Stimulated activated CD8-positive, alpha-beta memory T cell treated with anti-CD3 and anti-CD28 coated beads, Interleukin-7, amount 100 ng/mL, for 1 hour (primary cell): ENCODE data around the gene TSPAN16.

Source experiments
- DNase-seq, 2 donors: peaks; one replicate each; pipeline ENCODE4 v3.0.0-alpha.2; 2020; ENCODE audit warnings: low read depth in 2 of 2

The TSPAN16 gene

DNA sequence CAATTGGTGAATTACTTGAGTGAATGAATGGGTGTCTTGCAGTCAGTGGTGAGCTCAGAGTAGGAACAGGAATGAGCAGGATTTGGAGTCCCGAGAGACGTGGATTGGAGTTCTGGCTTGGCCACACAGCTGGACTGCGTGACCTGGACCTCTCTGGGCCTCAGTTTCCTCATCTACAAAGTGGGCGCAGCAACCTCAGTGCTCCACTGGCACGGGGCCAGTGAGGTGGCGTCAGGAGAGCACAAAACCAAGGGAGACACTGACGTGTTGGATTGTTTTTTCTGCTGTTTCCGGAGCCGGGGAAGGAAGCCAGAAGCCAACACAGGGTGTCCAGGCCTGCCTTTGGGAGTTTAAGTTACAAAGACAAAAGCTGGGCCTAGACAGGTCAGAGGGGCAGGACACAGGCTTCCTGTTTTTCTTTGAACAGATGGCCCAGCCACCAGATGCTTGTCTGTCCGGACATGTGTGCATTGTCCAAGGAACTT, 27.1 kb upstream of the TSPAN16 start:
- DNase-seq = no peak

DNA sequence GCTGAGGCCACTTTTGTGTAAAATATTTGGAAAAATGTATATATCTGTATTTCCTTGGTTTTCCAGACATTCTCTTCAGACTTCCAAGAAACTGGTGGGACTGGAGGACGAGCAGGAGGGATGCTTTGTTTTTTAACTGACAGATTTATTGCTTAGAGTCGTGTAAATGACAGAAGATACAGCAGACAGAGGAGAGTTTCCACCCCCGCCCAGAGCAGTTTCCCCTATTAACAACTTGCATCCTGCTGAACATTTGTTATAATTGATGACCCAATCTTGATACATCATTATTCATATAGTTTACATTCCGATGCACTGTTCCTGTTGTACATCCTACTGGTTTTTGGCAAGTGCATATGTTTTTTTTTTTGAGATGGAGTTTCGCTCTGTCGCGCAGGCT, 26.6 kb upstream of the TSPAN16 start:
- no peak for DNase-seq

DNA sequence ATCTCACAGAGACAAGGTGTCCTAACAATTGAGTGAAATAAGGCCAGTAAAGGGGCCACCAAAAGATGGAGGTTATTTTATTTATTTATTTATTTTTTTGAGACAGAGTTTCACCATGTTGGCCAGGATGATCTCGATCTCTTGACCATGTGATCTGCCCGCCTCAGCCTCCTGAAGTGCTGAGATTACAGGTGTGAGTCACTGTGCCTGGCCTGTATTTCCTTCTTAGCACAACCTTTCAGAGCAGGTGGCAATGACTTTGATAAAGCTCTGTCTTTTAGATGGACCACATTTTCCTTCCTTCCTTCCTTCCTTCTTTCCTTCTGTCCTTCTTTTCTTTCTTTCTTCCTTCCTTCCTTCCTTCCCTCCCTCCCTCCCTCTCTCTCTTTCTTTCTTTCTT, 22.7 kb upstream of the TSPAN16 start:
- DNase-seq = no peak

DNA sequence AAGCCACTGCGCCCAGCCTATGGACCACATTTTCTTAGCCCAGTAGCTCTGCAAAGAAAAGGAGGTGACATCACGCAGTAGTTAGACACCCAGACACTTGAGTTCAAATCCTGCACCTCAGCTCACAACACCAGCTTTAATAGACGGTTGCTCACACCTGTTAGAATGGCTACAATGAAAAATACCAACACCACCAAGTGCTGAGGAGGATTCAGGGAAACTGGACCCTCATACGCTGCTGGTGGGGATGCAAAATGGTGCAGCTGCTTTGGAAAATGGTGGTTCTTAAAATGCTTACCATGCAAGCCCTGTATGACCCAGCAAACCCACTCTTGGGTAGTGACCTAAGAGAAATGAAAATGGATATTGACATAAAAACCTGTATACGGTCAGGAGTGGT, 22.0 kb upstream of the TSPAN16 start:
- no peak for DNase-seq

DNA sequence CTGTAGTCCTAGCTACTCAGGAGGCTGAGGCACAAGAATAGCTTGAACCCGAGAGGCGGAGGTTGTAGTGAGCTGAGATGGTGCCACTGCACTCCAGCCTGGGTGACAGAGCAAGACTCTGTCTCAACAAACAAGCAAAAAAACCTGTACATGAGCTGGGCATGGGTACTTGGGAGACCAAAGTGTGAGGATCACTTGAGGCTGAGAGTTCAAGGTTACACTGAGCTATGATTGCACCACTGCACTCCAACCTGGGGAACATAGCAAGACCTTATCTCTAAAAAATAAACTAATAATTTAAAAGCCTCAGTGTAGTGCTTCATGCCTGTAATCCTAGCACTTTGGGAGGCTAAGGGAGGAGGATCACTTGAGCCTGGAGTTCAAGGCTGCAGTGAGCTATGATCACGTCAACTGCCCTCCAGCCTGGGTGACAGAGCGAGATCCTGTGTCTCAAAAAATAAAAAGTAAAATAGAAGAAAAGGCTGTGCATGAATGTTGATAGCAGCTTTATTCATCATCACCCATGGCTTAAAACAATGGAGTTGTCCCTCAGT, 21.4 kb upstream of the TSPAN16 start:
- DNase-seq = no peak

DNA sequence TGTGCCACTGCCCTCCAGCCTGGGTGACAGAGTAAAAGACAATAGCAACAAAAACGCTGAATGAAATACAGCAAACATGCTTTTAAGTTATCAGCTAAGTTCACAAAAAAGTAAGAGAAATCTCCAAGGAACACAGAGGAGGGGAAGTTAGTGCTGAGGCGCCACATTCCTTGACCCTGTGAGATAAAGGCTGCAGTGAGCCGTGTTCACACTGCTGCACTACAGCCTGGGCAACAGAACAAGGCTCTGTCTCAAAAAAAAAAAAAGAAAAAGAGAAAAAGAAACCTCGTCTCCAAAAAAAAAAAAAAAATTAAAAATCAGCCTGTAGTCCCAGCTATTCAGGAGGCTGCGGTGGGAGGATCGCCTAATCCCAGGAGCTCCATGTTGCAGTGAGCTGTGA, 17.3 kb upstream of the TSPAN16 start:
- no peak for DNase-seq

DNA sequence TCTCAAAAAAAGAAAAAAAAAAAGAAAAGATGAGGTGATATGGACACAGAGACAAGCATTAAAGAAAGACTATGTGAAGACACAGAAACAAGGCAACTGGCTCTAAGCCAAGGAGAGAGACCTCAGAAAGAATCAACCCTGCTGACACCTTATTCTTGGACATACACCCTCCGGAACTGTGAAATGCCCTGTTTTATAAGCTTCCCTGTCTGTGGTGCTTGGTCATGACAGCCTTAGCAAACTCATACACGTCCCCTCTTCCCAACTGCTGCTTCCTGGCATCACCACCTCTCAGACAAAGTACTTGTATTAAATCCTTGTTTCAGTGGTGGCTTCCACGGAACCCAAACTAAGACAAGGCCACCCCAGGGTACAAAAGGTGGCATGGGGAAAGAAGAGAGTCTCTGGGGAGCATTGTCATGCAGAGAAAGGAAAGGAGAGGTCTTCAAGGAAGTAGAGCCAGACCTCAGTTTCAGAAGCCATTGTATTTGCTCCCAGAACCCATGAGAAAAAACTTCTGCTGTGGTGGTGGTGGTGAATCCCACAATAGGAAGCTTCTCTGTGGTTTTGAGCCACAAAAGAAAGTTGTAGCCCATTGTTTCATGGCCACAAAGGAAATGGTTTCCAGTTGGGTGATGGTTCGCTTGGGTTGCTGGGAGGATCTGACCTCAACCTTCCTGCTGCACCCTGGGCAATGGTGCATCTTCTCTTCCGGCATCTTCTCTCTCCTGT, 16.3 kb upstream of the TSPAN16 start:
- DNase-seq = no peak

DNA sequence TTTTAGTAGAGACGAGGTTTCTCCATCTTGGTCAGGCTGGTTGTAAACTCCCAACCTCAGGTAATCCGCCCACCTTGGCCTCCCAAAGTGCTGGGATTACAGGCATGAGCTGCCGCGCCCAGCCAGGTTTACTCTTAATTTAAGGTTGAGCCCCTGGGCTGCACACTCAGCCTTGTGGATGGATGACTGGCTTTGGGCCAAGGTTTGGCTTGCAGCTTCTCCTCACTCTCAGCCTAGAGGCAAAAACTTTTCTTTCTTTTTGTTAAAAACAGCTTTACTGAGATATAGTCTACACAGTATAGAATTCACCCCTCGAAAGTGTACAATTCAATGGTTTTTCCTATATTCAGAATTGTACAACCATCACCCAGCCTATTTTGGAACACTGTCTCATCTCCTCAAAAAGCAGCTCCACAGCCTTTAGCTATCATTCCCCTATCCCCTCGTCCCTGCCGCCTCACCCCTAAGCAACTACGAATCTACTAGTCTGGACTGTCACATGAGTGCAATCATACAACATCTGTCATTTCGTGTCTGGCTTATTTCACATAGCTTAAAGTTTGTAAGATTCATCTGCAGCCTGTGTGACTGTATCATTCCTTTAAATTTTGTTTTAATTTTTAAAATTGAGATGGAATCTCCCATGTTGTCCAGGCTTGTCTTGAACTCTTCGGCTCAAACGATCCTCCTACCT, 14.5 kb upstream of the TSPAN16 start:
- DNase-seq = no peak

DNA sequence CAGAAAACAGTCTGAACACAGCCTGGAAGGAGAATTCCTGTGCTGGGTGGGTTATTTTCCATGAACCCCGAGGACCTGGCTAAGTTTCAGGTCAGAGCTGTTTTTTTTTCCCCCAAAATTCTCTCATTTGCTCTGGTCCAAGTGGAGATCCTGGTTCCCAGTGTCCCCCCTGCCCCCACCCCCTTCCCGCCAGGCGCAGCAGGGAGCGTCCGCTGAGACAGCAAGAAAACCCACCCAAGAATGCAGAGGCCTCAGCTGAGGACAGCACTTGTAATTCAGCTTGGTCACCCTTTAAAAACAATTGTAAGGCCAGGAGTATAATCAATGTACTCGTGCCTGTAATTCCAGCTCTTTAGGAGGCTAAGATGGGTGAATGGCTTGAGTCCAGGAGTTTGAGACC, 11.4 kb upstream of the TSPAN16 start:
- no peak for DNase-seq

DNA sequence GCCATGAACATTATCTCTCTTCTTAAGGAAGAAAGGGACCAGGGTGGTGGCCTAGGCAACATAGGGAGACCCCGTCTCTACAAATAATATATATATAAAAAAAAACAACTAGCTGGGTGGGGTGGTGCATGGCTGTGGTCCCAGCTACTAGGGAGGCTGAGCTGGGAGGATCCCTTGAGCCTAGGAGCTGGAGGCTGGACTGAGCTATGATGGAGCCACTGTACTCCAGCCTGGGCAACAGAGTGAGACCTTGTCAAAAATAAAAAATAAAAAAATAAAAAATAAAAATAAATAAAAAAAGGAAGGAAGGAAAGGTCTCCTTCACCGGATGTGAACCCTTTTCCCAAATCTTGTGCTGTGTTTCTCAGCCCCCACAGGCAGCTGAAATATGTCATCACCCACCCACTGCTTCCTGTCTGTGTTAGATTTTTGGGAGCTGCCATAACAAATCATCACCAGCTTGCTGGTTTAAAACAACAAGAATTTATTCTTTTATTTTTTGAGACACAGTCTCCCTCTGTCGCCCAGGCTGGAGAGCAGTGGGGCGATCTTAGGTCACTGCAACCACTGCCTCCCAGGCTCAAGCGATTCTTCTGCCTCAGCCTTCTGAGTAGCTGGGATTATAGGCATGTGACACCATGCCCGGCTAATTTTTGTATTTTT, 9.5 kb upstream of the TSPAN16 start:
- DNase-seq = no peak

DNA sequence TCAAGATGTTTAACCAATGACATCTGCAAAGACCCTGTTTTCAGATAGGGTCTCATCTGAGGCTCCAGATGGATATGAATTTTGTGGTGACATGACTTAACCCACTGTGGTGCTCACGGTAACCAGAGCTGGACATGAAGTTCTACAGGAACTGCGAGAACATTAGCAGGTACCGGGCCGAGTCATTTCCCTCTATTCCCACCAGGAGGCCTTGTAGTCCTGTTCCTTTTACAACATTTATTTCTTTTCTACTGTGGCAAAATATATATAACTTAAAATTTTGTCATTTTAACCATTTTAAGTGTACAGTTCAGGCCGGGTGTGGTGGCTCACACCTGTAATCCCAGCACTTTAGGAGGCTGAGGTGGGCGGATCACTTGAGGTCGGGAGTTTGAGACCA, 7.6 kb upstream of the TSPAN16 start:
- no peak for DNase-seq

DNA sequence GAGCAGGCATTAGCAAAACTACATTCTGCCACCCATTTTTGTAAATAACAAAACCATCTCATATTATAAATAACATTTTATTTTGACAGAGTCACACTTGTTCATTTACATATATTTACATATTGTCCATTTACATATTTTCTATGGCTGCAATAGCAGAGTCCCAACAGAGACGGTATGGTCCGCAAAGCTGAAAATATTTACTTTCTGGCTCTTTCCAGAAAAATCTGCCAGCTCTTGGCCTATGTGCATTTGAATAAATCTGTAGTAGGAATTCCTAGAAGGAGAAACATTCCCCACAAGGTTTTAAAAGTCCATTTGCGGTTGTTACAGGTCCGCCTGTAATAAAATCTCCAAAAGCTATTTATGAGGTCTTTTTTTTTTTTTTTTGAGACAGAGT, 5.7 kb upstream of the TSPAN16 start:
- no peak for DNase-seq

DNA sequence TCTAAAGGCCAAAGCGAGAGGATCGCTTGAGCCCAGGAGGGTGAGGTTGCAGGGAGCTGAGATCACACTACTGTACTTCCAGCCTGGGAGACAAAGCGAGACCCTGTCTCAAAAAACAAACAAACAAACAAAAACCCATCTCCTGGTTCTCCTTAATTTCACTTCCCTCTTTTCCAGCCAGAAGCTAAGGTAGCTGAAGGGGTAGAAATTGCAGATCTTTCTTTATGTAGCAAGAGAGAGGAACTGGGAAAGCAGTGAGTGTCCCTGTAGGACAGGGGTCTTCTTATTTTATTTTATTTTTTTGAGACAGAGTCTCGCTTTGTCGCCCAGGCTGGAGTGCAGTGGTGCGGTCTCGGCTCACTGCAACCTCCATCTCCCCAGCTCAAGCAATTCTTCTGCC, 4.5 kb upstream of the TSPAN16 start:
- no peak for DNase-seq

DNA sequence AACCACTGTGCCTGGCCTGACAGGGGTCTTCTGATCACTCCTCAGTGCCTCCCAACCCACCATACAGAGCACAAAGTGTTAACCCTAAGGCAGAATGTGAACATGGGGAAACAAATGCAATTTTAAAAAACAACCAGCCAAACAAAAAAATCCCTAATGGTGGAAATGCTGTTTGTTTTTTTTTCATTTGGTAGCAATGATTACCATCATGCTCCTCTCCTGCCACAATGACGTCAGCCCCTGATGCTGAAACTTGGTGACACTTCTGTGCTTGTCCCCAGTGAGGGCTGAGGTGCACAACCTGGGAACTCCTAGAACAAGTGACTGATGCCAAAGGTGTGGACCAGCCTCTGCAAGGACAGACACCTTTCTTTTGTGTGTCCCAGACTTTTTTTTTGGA, 4.0 kb upstream of the TSPAN16 start:
- no peak for DNase-seq

DNA sequence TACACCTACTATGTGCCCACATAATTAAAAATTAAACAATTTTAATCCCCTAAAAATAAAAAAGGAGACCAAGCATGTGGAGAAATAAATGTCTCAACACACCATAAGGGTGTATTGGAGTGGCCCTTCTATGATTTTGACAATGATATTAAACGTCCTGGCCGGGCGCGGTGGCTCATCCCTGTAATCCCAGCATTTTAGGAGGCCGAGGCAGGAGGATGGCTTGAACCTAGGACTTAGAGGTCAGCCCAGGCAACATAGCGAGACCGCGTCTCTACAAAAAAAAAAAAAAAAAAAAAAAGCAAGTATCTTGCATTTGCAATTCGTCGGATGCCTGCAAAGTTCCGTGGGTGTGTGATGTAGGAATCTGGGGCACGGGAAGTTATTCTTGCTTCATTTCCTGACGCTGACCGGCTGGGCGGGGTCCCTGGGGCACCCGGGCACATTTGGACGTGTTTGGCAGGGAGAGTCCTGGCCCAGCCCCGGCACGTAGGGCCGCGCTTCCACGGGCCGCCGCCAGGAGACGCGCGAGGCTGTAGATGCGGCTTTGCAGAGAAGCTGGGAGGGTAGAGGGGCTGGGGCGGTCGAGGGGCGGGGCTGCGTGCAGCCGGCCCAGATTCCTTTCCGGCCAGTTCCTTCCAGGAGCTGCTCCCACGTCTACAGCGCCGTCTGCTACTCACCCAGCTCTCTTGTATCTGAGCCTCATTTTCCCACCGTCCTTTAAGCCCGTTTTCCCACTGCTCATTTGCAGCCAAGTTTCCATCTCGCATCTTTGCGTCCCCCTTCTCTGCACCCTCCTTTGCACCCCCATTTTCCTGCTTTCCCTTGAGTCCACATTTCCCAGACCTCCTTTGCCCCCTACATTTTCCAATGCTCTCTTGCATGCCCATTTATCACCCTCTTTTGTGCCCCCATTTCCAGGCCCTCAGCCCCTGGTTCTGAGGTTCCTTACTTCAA, 2.2 kb upstream of the TSPAN16 start:
- peak; percentile 53 to 64 for DNase-seq

DNA sequence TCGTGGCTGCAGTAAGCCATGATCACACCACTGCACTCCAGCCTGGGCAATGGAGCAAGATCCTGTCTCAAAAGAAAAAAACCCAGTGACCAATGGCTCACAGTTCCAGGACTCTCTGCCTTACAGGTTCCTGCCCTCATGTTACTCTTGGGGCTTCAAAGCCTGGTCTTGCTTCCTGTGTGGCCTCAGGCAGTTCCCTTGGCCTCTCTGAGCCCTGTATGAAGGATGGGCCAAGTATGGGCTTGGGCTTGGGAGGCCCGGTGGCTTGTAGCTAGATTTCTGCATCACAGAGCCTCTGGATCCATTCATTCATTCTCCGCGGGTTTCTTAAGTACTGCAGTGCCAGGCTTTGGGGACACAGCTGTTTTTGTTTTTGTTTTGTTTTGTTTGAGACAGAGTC, 780 bp upstream of the TSPAN16 start:
- DNase-seq = no peak

DNA sequence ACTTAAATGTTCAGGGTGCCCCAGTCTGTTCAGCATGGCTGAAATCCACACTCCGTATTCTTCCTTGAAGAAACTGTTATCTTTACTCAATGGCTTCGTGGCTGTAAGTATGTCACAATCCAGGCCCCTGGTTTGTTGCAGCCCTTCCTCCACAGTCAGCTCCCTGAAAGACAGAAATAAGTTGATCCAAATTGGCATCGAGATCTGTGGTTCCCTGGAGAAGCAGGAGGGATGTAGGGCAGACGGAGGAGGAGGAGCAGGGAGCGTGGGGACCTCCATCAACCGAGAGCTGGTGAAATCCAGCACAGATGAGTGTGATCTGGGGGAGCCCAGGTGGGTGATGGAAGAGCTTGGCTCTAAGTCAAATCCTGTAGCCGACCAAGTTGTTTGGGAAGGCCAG, 304 bp downstream of the TSPAN16 start:
- DNase-seq = no peak

DNA sequence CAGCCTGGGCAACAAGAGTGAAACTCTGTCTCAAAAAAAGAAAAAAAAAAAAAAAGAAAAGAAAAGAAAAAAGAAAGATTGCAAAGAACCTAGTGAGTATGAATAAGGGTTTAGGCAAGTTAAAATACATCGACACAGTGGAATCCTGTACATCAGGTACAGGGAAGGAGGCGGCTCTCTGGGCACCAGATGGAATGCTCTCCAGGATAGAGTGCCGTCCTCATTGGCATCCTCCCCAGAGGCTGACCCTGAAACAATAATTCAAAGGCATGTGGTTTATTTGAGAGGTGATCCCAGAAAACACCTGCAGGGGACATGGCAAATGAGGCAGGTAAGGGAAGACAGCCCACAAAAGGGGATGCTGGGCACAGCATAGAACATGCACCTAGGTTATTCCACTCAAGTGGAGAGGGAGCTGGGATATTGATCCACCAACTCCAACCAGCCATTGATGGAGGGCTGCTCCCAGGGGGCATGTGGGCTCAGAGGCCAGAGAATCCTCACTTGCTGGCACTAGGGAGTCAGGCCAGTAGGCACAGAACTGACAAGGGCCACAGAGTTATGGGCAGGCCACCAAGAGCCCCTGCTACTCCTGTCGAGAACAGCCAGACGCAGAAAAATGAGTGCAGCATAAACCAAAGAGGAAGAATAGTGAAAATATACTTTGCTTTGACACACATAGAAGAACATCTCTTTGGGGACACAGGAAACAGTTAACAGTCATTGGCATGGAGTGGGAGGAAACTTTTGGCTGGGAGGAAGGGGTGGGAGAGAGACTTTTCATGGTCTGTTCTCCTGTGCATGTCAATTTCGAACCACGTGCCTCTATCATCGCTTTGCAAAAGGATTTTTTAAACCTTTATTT, 4.2 kb downstream of the TSPAN16 start:
- DNase-seq = no peak

DNA sequence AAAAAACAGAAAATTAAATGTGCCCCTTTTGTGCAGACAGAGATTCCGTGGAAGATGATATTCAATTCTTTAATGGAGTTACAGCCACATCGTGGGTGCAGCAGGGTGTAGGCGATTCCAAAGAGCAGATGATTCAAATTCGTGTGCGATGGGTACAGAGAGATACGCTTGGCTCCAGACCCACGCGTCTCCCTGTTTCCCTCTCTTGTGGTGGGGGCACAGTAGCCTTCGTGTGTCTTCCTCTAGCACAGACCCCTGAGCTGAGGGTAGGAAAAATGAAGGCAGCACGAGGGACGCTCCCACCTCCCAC, 4.8 kb downstream of the TSPAN16 start:
- DNase-seq = no peak

DNA sequence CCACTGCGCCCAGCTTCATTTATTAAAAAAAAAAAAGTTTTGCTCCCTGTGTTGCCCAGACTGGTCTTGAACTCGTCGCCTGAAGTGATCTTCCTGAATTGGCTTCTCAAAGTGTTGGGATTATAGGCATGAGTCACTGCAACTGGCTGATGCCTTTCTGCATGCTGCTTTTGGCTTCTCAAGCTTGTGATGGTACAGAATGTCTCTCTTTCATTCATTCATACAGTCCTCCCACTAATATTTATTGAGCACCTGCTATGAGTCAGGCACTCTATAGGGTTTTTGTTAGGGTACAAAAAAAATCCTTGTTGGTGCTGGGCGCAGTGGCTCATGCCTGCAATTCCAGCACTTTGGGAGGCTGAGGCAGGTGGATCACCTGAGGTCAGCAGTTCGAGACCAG, 9.0 kb downstream of the TSPAN16 start:
- no peak for DNase-seq

DNA sequence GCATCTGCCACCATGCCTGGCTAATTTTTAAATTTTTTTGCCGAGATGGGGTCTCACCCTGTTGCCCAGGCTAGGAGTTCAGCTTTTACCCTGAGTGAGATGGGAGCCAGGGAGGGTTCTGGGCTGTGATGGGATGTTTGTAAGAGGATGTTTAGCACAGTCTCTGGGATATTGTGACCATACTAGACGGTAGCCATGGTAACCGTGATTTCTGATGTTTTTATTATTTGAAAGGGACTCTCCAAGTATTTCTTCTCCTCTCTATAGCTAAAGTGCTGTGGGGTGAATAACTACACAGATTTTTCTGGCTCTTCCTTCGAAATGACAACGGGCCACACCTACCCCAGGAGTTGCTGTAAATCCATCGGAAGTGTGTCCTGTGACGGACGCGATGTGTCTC, 10.4 kb downstream of the TSPAN16 start:
- no peak for DNase-seq
